Mesenchymal stem cell (in vitro differentiated cells and primary cell): Measurements from ENCODE around the gene NRXN3.
A peak's percentile ranks its signal among the peaks of the same experiment; 100 is the strongest.

Experiments used
- DNase-seq: peaks from one replicate; pipeline ENCODE4 v3.0.0-alpha.2; 2013
- H2AFZ ChIP-seq: one replicate; pipeline ENCODE4 v1.6.1; 2013; ENCODE audit warnings: low read depth, mild to moderate bottlenecking, control low read depth, inconsistent platforms, low read length, moderate library complexity
- H2AK5ac ChIP-seq: 2 replicates; pipeline ENCODE4 v1.6.1; 2013; ENCODE audit warnings: low read length, moderate library complexity, mild to moderate bottlenecking, inconsistent platforms; ENCODE audit not compliant: severe bottlenecking
- H2BK120ac ChIP-seq: one replicate; pipeline ENCODE4 v1.6.1; 2013; ENCODE audit warnings: low read depth, mild to moderate bottlenecking, inconsistent platforms, low read length, moderate library complexity
- H2BK12ac ChIP-seq, 2 experiments: one replicate each; pipeline ENCODE4 v1.6.1; 2013; ENCODE audit warnings: inconsistent platforms in 2 of 2, low read length in 2 of 2, mild to moderate bottlenecking in 2 of 2, moderate library complexity in 2 of 2, control low read depth in 1 of 2
- H2BK15ac ChIP-seq: one replicate; pipeline ENCODE4 v1.6.1; 2013; ENCODE audit warnings: mild to moderate bottlenecking, low read depth, inconsistent platforms; ENCODE audit not compliant: poor library complexity, severe bottlenecking
- H2BK5ac ChIP-seq: 2 replicates; pipeline ENCODE4 v1.6.1; 2013; ENCODE audit warnings: low read depth, mild to moderate bottlenecking, low read length, control low read depth, inconsistent platforms; ENCODE audit not compliant: poor library complexity, severe bottlenecking
- H3K14ac ChIP-seq, 2 experiments: one replicate each; pipeline ENCODE4 v1.6.1; 2013; ENCODE audit warnings: inconsistent platforms in 2 of 2, low read length in 2 of 2, control low read depth in 1 of 2, mild to moderate bottlenecking in 1 of 2, moderate library complexity in 1 of 2
- H3K18ac ChIP-seq, 2 experiments: one replicate each; pipeline ENCODE4 v1.6.1; 2013; ENCODE audit warnings: inconsistent platforms in 2 of 2, low read length in 2 of 2, control low read depth in 1 of 2, low read depth in 1 of 2, mild to moderate bottlenecking in 1 of 2
- H3K23ac ChIP-seq, 2 experiments: one replicate each; pipeline ENCODE4 v1.6.1; 2013; ENCODE audit warnings: inconsistent platforms in 2 of 2, low read length in 2 of 2, mild to moderate bottlenecking in 2 of 2, moderate library complexity in 2 of 2, control low read depth in 1 of 2
- H3K27ac ChIP-seq: 2 replicates; pipeline ENCODE4 v1.5.1; 2013; ENCODE audit warnings: mild to moderate bottlenecking, moderate library complexity, low read length, control low read depth, inconsistent platforms; ENCODE audit not compliant: poor library complexity, severe bottlenecking
- H3K27me3 ChIP-seq, 2 experiments: 2 replicates each; pipeline versions ENCODE4 v1.6.1 to v1.7.0; 2013; ENCODE audit warnings: low read length in 2 of 2, mild to moderate bottlenecking in 2 of 2, moderate library complexity in 2 of 2, control low read depth in 1 of 2, inconsistent platforms in 1 of 2; ENCODE audit not compliant: control insufficient read depth in 1 of 2, insufficient read depth in 1 of 2
- H3K36me3 ChIP-seq, 2 experiments: 2 replicates each; pipeline versions ENCODE4 v1.6.1 to v1.7.0; 2013; ENCODE audit warnings: low read length in 2 of 2, control low read depth in 1 of 2, inconsistent platforms in 1 of 2, low read depth in 1 of 2, mild to moderate bottlenecking in 1 of 2; ENCODE audit not compliant: insufficient read depth in 2 of 2, control insufficient read depth in 1 of 2
- H3K4ac ChIP-seq, 2 experiments: one replicate each; pipeline ENCODE4 v1.6.1; 2013; ENCODE audit warnings: inconsistent platforms in 2 of 2, low read length in 2 of 2, mild to moderate bottlenecking in 2 of 2, moderate library complexity in 2 of 2, control low read depth in 1 of 2, low read depth in 1 of 2
- H3K4me1 ChIP-seq: 2 replicates; pipeline ENCODE4 v1.6.1; 2013; ENCODE audit warnings: low read depth, low read length, control low read depth; ENCODE audit not compliant: control insufficient read depth, insufficient read depth
- H3K4me2 ChIP-seq: 2 replicates; pipeline ENCODE4 v1.6.1; 2013; ENCODE audit warnings: low read length, mild to moderate bottlenecking, inconsistent platforms; ENCODE audit not compliant: poor library complexity, severe bottlenecking
- H3K4me3 ChIP-seq, 2 experiments: 2 replicates each; pipeline versions ENCODE4 v1.5.1 to v1.7.0; 2013; ENCODE audit warnings: low read length in 2 of 2, mild to moderate bottlenecking in 2 of 2, control low read depth in 1 of 2, low read depth in 1 of 2; ENCODE audit not compliant: insufficient read depth in 1 of 2
- H3K79me1 ChIP-seq: replicated peaks from 2 replicates; pipeline ENCODE4 v1.6.1; 2013; ENCODE audit warnings: mild to moderate bottlenecking, control low read depth, low read length, inconsistent platforms; ENCODE audit not compliant: poor library complexity, severe bottlenecking
- H3K9ac ChIP-seq: 2 replicates; pipeline ENCODE4 v1.7.0; 2013; ENCODE audit warnings: mild to moderate bottlenecking, low read length, moderate library complexity
- H3K9me3 ChIP-seq: 2 replicates; pipeline ENCODE4 v1.7.0; 2013; ENCODE audit warnings: mild to moderate bottlenecking, low read length; ENCODE audit not compliant: control insufficient read depth
- H4K8ac ChIP-seq: one replicate; pipeline ENCODE4 v1.6.1; 2013; ENCODE audit warnings: inconsistent platforms, mild to moderate bottlenecking, low read length, moderate library complexity
- H4K91ac ChIP-seq: one replicate; pipeline ENCODE4 v1.6.1; 2013; ENCODE audit warnings: mild to moderate bottlenecking, low read length, inconsistent platforms
- WGBS: methylation state at CpG from one replicate; pipeline ENCODE4 v1.1.7; 2013; ENCODE audit warnings: mixed read lengths; 5-methylcytosine and 5-hydroxymethylcytosine counted together

NRXN3 gene

GRCh38 chr14:79834868-79835267 lies 1664.7 kb downstream of the NRXN3 start:
- no peak overlapping the region for H3K18ac ChIP-seq
- H3K23ac ChIP-seq = no peak overlapping the region
- no peak overlapping the region for H3K14ac ChIP-seq
- no peaks in the 10 kb centered on the region for H3K9me3 ChIP-seq
- H3K4me1 ChIP-seq = no peaks in the 10 kb centered on the region
- no peak overlapping the region for H4K91ac ChIP-seq
- no peaks in the 10 kb centered on the region for H3K27me3 ChIP-seq
- no peak overlapping the region for H3K4me2 ChIP-seq
- no peak overlapping the region for H2BK120ac ChIP-seq
- H2BK15ac ChIP-seq = no peak overlapping the region
- no peak overlapping the region for H2AK5ac ChIP-seq
- H3K27ac ChIP-seq = no peak overlapping the region
- no peak overlapping the region for H3K9ac ChIP-seq
- H3K36me3 ChIP-seq = no peaks in the 10 kb centered on the region
- H2BK5ac ChIP-seq = no peak overlapping the region
- no peak overlapping the region for H2BK12ac ChIP-seq
- WGBS = 86% methylated on average over 5 of the region's 6 CpGs
- no peak overlapping the region for H3K4me3 ChIP-seq
- H4K8ac ChIP-seq = no peak overlapping the region
- peak; percentile 20 for DNase-seq
- H3K79me1 ChIP-seq = no peaks in the 10 kb centered on the region
- no peak overlapping the region for H2AFZ ChIP-seq
- no peak overlapping the region for H3K4ac ChIP-seq

GRCh38 chr14:79836577-79836976 lies 1666.4 kb downstream of the NRXN3 start:
- H2AK5ac ChIP-seq = no peak overlapping the region
- no peaks in the 10 kb centered on the region for H3K27me3 ChIP-seq
- no peak for DNase-seq

GRCh38 chr14:79837699-79838098 lies 1667.5 kb downstream of the NRXN3 start:
- no peak overlapping the region for H2AFZ ChIP-seq
- no peaks in the 10 kb centered on the region for H3K79me1 ChIP-seq
- no peak overlapping the region for H3K14ac ChIP-seq
- no peak overlapping the region for H4K8ac ChIP-seq
- H2BK15ac ChIP-seq = no peak overlapping the region
- no peaks in the 10 kb centered on the region for H3K9me3 ChIP-seq
- no peak overlapping the region for H3K18ac ChIP-seq
- no peaks in the 10 kb centered on the region for H3K4me1 ChIP-seq
- H2BK5ac ChIP-seq = no peak overlapping the region
- H3K23ac ChIP-seq = no peak overlapping the region
- H2BK12ac ChIP-seq = no peak overlapping the region
- H3K27me3 ChIP-seq = no peaks in the 10 kb centered on the region
- no peak overlapping the region for H3K27ac ChIP-seq
- DNase-seq = no peak
- no peak overlapping the region for H3K4ac ChIP-seq
- WGBS = 88% methylated on average over 1 of the region's 2 CpGs
- no peaks in the 10 kb centered on the region for H3K36me3 ChIP-seq
- no peak overlapping the region for H4K91ac ChIP-seq
- H3K4me2 ChIP-seq = no peak overlapping the region
- no peak overlapping the region for H2BK120ac ChIP-seq
- H3K4me3 ChIP-seq = no peak overlapping the region
- H2AK5ac ChIP-seq = no peak overlapping the region
- H3K9ac ChIP-seq = no peak overlapping the region

More at GRCh38 chr14:79836577-79836976, 1666.4 kb downstream of the NRXN3 start:
- Histone ChIP-seq H2BK5ac (no peak overlapping the region), H4K8ac (no peak overlapping the region), H2BK15ac (no peak overlapping the region), H3K4me3 (no peak overlapping the region), H2BK120ac (no peak overlapping the region), H3K27ac (no peak overlapping the region), H3K36me3 (no peaks in the 10 kb centered on the region), H4K91ac (no peak overlapping the region), H2AFZ (no peak overlapping the region), H3K4me1 (no peaks in the 10 kb centered on the region), H3K79me1 (no peaks in the 10 kb centered on the region), H3K9me3 (no peaks in the 10 kb centered on the region), H3K14ac (no peak overlapping the region), H3K23ac (no peak overlapping the region), H3K18ac (no peak overlapping the region), H3K9ac (no peak overlapping the region), H3K4me2 (no peak overlapping the region), H2BK12ac (no peak overlapping the region), H3K4ac (no peak overlapping the region)
- 74% methylated on average over 1 of the region's 1 CpG for WGBS

DNA sequence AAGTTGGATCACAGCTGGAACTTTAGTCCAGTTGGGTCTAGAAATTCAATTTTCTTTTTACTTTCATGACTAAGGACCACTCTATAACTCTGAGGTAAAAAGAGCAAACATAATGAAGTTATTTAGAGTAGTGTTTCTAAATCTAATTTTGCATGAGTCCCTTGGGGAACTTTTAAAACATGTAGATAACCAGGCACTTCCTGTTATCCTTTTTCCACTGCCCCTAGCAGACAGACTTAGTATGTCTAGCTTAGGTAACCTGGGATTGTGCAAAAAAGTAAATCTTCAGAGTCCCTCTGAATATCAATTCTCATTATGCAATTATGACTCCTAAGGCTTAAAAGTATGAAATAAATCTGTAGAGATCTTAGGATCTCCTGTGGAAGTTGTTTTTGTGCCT lies 1669.9 kb downstream of the NRXN3 start:
- H3K14ac ChIP-seq = no peak overlapping the region
- H3K4me3 ChIP-seq = no peak overlapping the region
- no peak overlapping the region for H2BK12ac ChIP-seq
- no peak overlapping the region for H3K23ac ChIP-seq
- no peak overlapping the region for H3K27ac ChIP-seq
- H2BK15ac ChIP-seq = no peak overlapping the region
- no peak overlapping the region for H2AK5ac ChIP-seq
- no peak overlapping the region for H3K9ac ChIP-seq
- no peak overlapping the region for H4K91ac ChIP-seq
- H3K79me1 ChIP-seq = no peaks in the 10 kb centered on the region
- H2AFZ ChIP-seq = no peak overlapping the region
- no peak overlapping the region for H2BK120ac ChIP-seq
- no peak overlapping the region for H2BK5ac ChIP-seq
- no peaks in the 10 kb centered on the region for H3K36me3 ChIP-seq
- no peak overlapping the region for H3K18ac ChIP-seq
- no peaks in the 10 kb centered on the region for H3K9me3 ChIP-seq
- H4K8ac ChIP-seq = no peak overlapping the region
- H3K4me1 ChIP-seq = no peaks in the 10 kb centered on the region
- DNase-seq = no peak
- no peaks in the 10 kb centered on the region for H3K27me3 ChIP-seq
- no peak overlapping the region for H3K4ac ChIP-seq
- no peak overlapping the region for H3K4me2 ChIP-seq
